Left lung (tissue), 10 donors: ENCODE results near the gene CACNA1F. TPM values are rescaled to one million over a fixed set of nuclear protein-coding genes. Genes with fewer than 3 reads are reported as not detected.

Source experiments
- ATAC-seq: fragments of 200-7000 bp; cut with Tn5 transposase; one replicate; pipeline ENCODE4 v1.9.1; 2020; ENCODE audit warnings: moderate library complexity
- DNase-seq, 4 donors: peaks; one replicate each; pipeline ENCODE4 v3.0.0-alpha.2; 2013 to 2020
- H3K27ac ChIP-seq, 2 donors: fragments of 200-600 bp; sonication (generic) in 1 of 2; one replicate each; pipeline versions ENCODE4 v1.5.0 to v1.8.0; 2020 to 2021
- H3K27me3 ChIP-seq, 2 donors: fragments of 200-600 bp; sonication (generic) in 1 of 2; one replicate each; pipeline versions ENCODE4 v1.5.0 to v1.8.0; 2020 to 2021
- H3K36me3 ChIP-seq, 2 donors: fragments of 200-600 bp; sonication (generic) in 1 of 2; one replicate each; pipeline versions ENCODE4 v1.5.0 to v1.8.0; 2020 to 2021
- H3K4me1 ChIP-seq, 2 donors: fragments of 200-600 bp; one replicate each; pipeline ENCODE4 v1.8.0; 2021
- H3K4me3 ChIP-seq, 2 donors: fragments of 200-600 bp; sonication (generic) in 1 of 2; one replicate each; pipeline versions ENCODE4 v1.5.0 to v1.8.0; 2020 to 2021; ENCODE audit warnings: mild to moderate bottlenecking in 1 of 2
- H3K9me3 ChIP-seq, 2 donors: fragments of 200-600 bp; sonication (generic) in 1 of 2; one replicate each; pipeline versions ENCODE4 v1.5.0 to v1.8.0; 2020 to 2021
- CTCF ChIP-seq, 2 donors: fragments of 200-600 bp; sonication (generic) in 1 of 2; IDR thresholded peaks; one replicate each; pipeline versions ENCODE4 v1.5.0 to v1.8.0; 2021; ENCODE audit warnings: antibody characterized with exemption in 2 of 2
- intact Hi-C, 2 donors: fragments of 100-400 bp; cut with DNase I; formaldehyde crosslinking; loops; one replicate each; pipeline versions ENCODE4 v1.11.2 to v1.14.2; 2022
- polyA plus RNA-seq, 6 donors: library from polyadenylated mRNA; unstranded; fragments of 120-200 nt; gene quantifications; one replicate each; pipeline ENCODE4 v1.2.1, GENCODE V29; 2013; ENCODE audit not compliant: insufficient read length in 6 of 6
- total RNA-seq, 2 donors: library from RNA; stranded (reverse); fragmentation: NEBNext Ultra II Directional; extraction: Animal tissue kit (Norgen Biotek cat#: 25700); gene quantifications; one replicate each; pipeline ENCODE4 v1.2.1, GENCODE V29; 2021
- donor health status: DM: no; HTN: yes; CAD: no.
- donor health status: DM: no; HTN: no; CAD: no.

CACNA1F gene
- total and polyA plus RNA-seq, 8 donors: 0.20 to 0.73 (median 0.25) TPM

DNA sequence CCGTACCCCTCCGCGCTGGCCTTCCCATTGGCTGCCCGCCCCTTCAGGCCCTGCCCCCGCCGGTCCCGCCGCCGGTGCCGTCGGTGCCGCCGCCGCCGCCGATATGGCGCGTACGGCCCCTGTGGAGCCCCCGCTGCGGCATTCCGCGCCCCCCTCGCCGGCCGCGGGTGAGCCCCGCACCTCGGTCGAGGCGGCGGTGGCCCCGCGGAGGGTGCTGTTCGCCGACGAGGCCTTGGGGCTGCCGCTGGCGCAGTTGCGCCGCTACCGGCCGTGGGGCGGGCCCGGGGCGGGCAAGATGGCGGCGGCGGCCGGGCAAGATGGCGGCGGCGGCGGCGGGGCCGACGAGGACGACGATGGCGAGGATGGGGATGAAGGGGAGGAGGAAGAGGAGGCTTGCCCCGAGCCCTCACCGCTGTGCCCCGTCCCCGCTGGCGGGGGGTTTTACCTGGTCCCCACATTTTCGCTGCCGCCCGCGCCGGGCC is 36.7 kb upstream of the CACNA1F start, which contains the start of gene PPP1R3F:
TSS of gene PPP1R3F (plus strand) at position 27 of the 482 bp plus-strand sequence. CDS start at position 104, 77 bp downstream.
- peak in 1 of 4 donors; percentile 40 for DNase-seq
- H3K4me1 ChIP-seq: peaks cover 7 to 29% of the 10 kb centered on the region in 2 donors
- peak; percentile 5 for ATAC-seq
- H3K4me3 ChIP-seq: peak within 1 kb of the TSS; percentile 45 to 67
- H3K27me3 ChIP-seq: no peaks in the 10 kb centered on the region
- no peaks in the 10 kb centered on the region for H3K9me3 ChIP-seq
- intact Hi-C loops: no loop called here
- TF ChIP-seq CTCF (IDR thresholded peaks at IDR 0.05): no peak
- no peaks in the 10 kb centered on the region for H3K36me3 ChIP-seq
- peak within 1 kb of the TSS; percentile 85 to 92 for H3K27ac ChIP-seq

- no peaks in the 10 kb centered on the region for H3K36me3 ChIP-seq
- no peaks in the 10 kb centered on the region for H3K27me3 ChIP-seq
- H3K27ac ChIP-seq: peak overlapping the region; percentile 85 to 92
- H3K9me3 ChIP-seq: no peaks in the 10 kb centered on the region
- DNase-seq (peak; percentile 92 to 97 (median 96)), ATAC-seq (peak; percentile 95)
- H3K4me3 ChIP-seq: peak overlapping the region; percentile 34 to 67
- peaks cover 7 to 29% of the 10 kb centered on the region in 2 donors for H3K4me1 ChIP-seq
- no peak for TF ChIP-seq CTCF (IDR thresholded peaks at IDR 0.05)
- intact Hi-C loops: no loop called here
Measured at GRCh38 chrX:49269010-49269766, 36.0 kb upstream of the CACNA1F start.

- DNase-seq: no peak
- TF ChIP-seq CTCF (IDR thresholded peaks at IDR 0.05): no peak
- Histone ChIP-seq H3K4me3 (peak overlapping the region; percentile 24 to 67), H3K9me3 (no peaks in the 10 kb centered on the region), H3K36me3 (no peaks in the 10 kb centered on the region), H3K27me3 (no peaks in the 10 kb centered on the region), H3K4me1 (peaks cover 7 to 29% of the 10 kb centered on the region in 2 donors), H3K27ac (peak overlapping the region; percentile 85 to 92)
- no peak for ATAC-seq
- intact Hi-C loops: no loop called here
Measured at GRCh38 chrX:49268702-49269009, 35.5 kb upstream of the CACNA1F start.

GRCh38 chrX:49266523-49267445 is 33.6 kb upstream of the CACNA1F start:
- no peak overlapping the region for H3K27ac ChIP-seq
- no peak for ATAC-seq
- no peak for DNase-seq
- no peak overlapping the region for H3K4me3 ChIP-seq
- no peaks in the 10 kb centered on the region for H3K27me3 ChIP-seq
- intact Hi-C loops: no loop called here
- H3K9me3 ChIP-seq: no peaks in the 10 kb centered on the region
- no peak for TF ChIP-seq CTCF (IDR thresholded peaks at IDR 0.05)
- H3K36me3 ChIP-seq: no peaks in the 10 kb centered on the region
- H3K4me1 ChIP-seq: peaks cover 3 to 14% of the 10 kb centered on the region in 2 donors

DNA sequence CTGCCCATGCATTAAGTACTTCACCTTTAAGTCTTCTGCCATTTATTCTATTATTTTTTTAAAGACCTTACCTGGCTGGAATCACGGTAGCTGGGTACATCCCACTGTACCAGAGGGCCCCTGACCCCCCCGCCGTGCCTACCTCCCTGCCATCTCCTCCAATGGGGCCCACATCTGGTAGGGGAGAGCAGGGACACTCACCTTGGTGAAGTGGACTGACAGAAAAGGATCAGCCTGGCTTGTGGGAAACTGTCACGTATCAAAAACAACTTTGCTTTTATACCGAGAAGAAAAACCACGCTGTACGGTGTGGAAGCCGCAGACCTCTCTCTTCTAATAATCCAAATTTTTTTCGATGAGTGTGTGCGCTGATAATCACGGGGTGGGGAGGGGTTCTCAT is 31.3 kb upstream of the CACNA1F start, which contains the start of gene FOXP3:
TSS of gene FOXP3 (minus strand) at position 251 of the 400 bp plus-strand sequence. CDS start 6,205 bp downstream, outside the sequence.
- no peak for ATAC-seq
- H3K4me1 ChIP-seq: no peaks in the 10 kb centered on the region
- no peak within 1 kb of the TSS for H3K4me3 ChIP-seq
- intact Hi-C loops: no loop called here
- no peak within 1 kb of the TSS for H3K27ac ChIP-seq
- no peaks in the 10 kb centered on the region for H3K36me3 ChIP-seq
- H3K9me3 ChIP-seq: no peaks in the 10 kb centered on the region
- TF ChIP-seq CTCF (IDR thresholded peaks at IDR 0.05): no peak
- H3K27me3 ChIP-seq: no peaks in the 10 kb centered on the region
- no peak for DNase-seq
